Kidney (tissue), 14 donors: Measurements from ENCODE around the gene SESN1. TPM values are rescaled to one million over a fixed set of nuclear protein-coding genes. Genes with fewer than 3 reads are reported as not detected.

Experiments
- DNase-seq, 5 donors: peaks; one replicate each; pipeline ENCODE4 v3.0.0-alpha.2; 2013 to 2020
- FAIRE-seq: peaks from 2 replicates; lab custom pipeline; 2012; peaks lifted over from hg19 to GRCh38; lab: Jason Lieb, UNC
- H3K27ac ChIP-seq, 2 donors: one replicate each; pipeline ENCODE4 v1.7.0; 2013; ENCODE audit warnings: low read depth in 2 of 2, low read length in 2 of 2, inconsistent platforms in 1 of 2
- H3K27me3 ChIP-seq: one replicate; pipeline ENCODE4 v1.7.1; 2013; ENCODE audit warnings: low read length, inconsistent platforms; ENCODE audit not compliant: control insufficient read depth, insufficient read depth
- H3K36me3 ChIP-seq, 3 donors: one replicate each; pipeline versions ENCODE4 v1.7.0 to v1.7.1; 2013; ENCODE audit warnings: low read length in 3 of 3, control low read depth in 1 of 3, inconsistent platforms in 1 of 3; ENCODE audit not compliant: insufficient read depth in 3 of 3, control insufficient read depth in 2 of 3
- H3K4me1 ChIP-seq, 3 donors: one replicate each; pipeline versions ENCODE4 v1.7.0 to v1.7.1; 2013; ENCODE audit warnings: low read length in 3 of 3, inconsistent platforms in 1 of 3, low read depth in 1 of 3; ENCODE audit not compliant: control insufficient read depth in 2 of 3, insufficient read depth in 2 of 3
- H3K4me3 ChIP-seq, 3 donors: one replicate each; pipeline versions ENCODE4 v1.7.0 to v1.8.1; 2013; ENCODE audit warnings: low read length in 3 of 3, control low read depth in 1 of 3, inconsistent platforms in 1 of 3
- H3K9ac ChIP-seq, 3 donors: one replicate each; pipeline versions ENCODE4 v1.7.0 to v1.7.1; 2013; ENCODE audit warnings: low read length in 3 of 3, control low read depth in 1 of 3, inconsistent platforms in 1 of 3
- H3K9me3 ChIP-seq, 3 donors: one replicate each; pipeline versions ENCODE4 v1.7.0 to v1.7.1; 2013; ENCODE audit warnings: low read length in 3 of 3, control low read depth in 1 of 3, inconsistent platforms in 1 of 3; ENCODE audit not compliant: control insufficient read depth in 2 of 3, insufficient read depth in 1 of 3
- CTCF ChIP-seq: IDR thresholded peaks from 3 replicates; pipeline ENCODE4 v1.5.1; 2012; ENCODE audit warnings: mild to moderate bottlenecking, moderate library complexity, borderline replicate concordance; ENCODE audit not compliant: insufficient read depth; ENCODE audit errors: extremely low read depth
- intact Hi-C: fragments of 100-400 bp; cut with DNase I; formaldehyde crosslinking; loops from one replicate; pipeline ENCODE4 v1.11.1; 2022
- polyA plus RNA-seq: library from polyadenylated mRNA; stranded (reverse); fragments of 350-450 nt; fragmentation: Illumina TruSeq; extraction: RNeasy Lipid Tissue Mini Kit (QIAGEN cat#74804); gene quantifications from one replicate; pipeline ENCODE4 v1.2.3, GENCODE V29; 2014; ENCODE audit warnings: low read depth, low replicate concordance; ENCODE audit not compliant: insufficient read depth
- total RNA-seq: library from RNA; stranded (reverse); fragmentation: NEBNext Ultra II Directional; extraction: Animal tissue kit (Norgen Biotek cat#: 25700); gene quantifications from one replicate; pipeline ENCODE4 v1.2.1, GENCODE V29; 2021
- donor health status: control.
- donor health status: control.
- donor health status: control.
- donor health status: control.
- donor health status: control.
- donor health status: DM: yes; HTN: yes; CAD: no.
- donor health status: Normal renal cell carcinoma (clear cell type).

SESN1 gene
- total and polyA plus RNA-seq, 2 donors from 2014 or later = 14.8 to 26.0 TPM

- DNase-seq (no peak), FAIRE-seq (no peak)
- no peak for TF ChIP-seq CTCF
- intact Hi-C loops = no loop called here
- Histone ChIP-seq H3K27ac (no peak overlapping the region), H3K27me3 (no peaks in the 10 kb centered on the region), H3K9ac (no peak overlapping the region), H3K4me1 (no peaks in the 10 kb centered on the region), H3K4me3 (no peak overlapping the region), H3K36me3 (no peaks in the 10 kb centered on the region), H3K9me3 (no peaks in the 10 kb centered on the region)
These were observed 124.9 kb downstream of the SESN1 start for GRCh38 chr6:108969776-108970175.

DNA sequence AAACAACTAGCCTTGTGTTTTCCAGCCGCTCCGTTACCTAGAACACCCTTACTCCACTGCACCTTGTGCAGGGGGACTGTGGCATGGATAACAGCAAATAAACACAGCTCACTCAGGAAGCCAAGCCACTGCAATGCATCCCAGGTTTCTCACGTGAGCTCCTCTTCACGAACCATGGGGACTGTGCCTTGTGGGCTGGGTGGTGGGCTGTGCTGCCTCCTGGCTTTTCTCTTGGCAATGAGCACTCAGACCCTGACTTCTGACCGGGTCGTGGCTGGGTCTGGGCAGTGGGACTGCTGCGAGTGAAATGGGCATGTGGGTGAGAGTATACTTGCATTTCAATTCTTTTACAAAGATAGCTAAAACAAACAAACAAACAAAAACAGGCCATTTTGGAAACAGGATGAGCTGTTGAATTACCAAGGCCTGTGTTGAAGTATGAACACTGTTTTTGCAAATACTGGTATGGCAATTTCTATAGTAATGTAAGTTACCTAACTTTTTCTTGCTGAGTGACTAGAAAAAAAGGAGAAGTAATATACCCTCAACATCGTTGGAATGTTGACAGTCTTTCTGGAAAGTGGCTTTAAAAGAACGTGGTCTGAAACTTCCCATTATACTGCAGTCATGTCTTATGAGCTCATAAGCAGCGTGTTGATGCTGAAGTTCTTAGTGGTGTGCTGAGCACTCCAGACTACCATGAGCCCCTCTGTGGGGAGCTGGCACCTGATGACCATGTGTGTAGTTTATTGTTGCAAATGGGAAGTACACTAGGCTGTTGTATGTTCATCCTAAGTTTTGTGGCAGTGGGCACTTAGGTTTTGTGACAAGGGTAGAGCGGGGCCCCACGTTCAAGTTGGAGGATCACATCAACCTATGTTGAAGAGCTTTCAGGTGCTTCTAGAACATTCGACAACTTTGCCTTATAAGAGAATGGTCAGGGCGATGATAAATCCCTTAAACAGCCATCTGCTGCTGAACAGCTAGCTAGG, 126.0 kb downstream of the SESN1 start:
- H3K9ac ChIP-seq = no peak overlapping the region
- H3K36me3 ChIP-seq = no peaks in the 10 kb centered on the region
- H3K4me1 ChIP-seq = no peaks in the 10 kb centered on the region
- no peak for FAIRE-seq
- no peaks in the 10 kb centered on the region for H3K27me3 ChIP-seq
- no peaks in the 10 kb centered on the region for H3K9me3 ChIP-seq
- no peak for TF ChIP-seq CTCF
- intact Hi-C loops = no loop called here
- no peak for DNase-seq
- no peak overlapping the region for H3K27ac ChIP-seq
- H3K4me3 ChIP-seq = no peak overlapping the region

GRCh38 chr6:108966855-108967755, 127.5 kb downstream of the SESN1 start:
- no peak for TF ChIP-seq CTCF
- Histone ChIP-seq H3K4me3 (no peak overlapping the region), H3K9me3 (no peaks in the 10 kb centered on the region), H3K27ac (no peak overlapping the region), H3K27me3 (no peaks in the 10 kb centered on the region), H3K4me1 (no peaks in the 10 kb centered on the region), H3K9ac (no peak overlapping the region), H3K36me3 (no peaks in the 10 kb centered on the region)
- intact Hi-C loops = no loop called here
- no peak for FAIRE-seq
- DNase-seq = peak in 4 of 5 donors; percentile 76 to 88 (median 82)
